DMS 273 treated with DMSO at 0.1 percent for 48 hours (cell line): Measurements from ENCODE around the gene HNRNPUL1.
"Not testable (repeated sequence)": the region's sequence is repeated elsewhere in the genome, so short reads cannot be mapped to it uniquely, and the experiment has no call there.

Experiments used
- DNase-seq: peaks from one replicate; lab custom pipeline; 2025; lab: John Stamatoyannopoulos, UW

The HNRNPUL1 gene

DNA sequence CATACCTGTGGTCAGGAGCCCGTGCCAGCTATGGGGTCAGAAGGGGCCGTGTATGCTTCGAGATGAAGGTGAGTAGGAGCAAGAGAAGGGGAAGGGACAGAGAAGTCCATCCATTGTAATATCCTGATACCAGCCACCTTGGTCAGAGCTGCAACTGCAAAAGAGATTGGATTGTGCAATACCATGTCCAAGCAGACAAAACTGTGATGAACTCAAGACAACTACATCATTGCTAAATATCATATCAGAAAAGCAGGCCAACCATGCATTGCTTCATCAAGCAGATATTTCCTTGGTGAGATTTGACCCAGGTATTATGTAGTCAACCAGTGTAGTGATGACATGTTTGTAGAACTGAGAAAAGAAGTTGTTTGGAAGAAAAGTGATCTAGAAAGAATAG lies 12.1 kb downstream of the HNRNPUL1 start:
- DNase-seq = no peak

DNA sequence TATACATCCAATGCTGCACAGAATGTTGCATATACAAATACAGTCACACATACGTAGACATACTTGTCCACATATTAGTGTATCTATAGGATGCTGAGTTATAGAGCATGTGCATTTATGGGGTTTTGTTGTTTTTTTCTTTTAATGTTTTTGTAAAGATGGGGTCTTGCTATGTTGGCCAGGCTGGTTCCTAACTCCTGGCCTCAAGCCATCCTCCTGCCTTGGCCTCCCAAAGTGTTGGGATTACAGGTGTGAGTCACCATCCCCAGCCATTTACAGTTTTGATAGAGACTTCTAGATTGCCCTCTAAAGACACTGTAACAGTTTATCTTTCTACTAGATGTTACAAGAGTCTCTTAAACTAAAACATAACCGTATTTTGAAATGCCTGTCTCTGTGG lies 14.3 kb downstream of the HNRNPUL1 start:
- no peak for DNase-seq

DNA sequence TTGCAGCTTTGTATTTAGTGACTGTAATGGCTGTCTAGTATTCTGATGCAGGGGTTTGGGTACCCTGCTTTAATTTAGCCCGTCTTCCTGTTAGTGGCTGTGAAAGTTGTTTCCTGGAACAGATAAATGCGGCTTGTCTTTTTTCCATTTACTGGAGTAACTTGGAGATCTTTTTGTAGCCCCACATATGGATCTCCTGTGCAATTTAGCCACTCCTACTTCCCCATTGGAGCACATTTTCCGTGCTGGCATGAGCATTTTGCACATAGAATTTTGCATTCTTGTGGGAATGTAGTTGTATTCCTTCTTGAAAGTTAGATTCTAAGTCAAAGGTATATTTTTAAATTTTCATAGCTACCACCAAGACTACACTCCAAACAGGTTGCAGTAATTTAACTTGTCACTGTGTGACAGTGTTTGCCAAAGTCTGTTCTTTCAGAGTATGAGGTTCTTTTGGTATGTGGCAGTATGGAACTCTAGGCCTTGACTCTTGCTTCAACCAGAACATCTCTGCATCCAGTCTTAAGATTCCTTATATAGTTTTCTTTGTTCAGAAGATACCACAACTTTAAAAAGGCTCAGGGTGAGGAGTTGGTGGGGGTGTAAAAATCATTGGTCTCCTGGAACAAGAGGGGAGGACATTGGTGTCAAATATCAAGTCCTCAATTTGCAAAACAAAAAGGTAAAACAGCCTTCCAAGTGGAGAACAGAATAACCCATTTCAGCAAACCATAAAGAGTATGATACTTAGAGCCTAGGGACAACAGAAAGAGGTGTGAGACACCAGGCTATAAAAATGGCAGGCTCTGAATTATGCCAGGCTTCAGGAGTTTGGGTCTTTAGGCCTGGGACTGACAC lies 24.7 kb downstream of the HNRNPUL1 start:
- DNase-seq = no peak

DNA sequence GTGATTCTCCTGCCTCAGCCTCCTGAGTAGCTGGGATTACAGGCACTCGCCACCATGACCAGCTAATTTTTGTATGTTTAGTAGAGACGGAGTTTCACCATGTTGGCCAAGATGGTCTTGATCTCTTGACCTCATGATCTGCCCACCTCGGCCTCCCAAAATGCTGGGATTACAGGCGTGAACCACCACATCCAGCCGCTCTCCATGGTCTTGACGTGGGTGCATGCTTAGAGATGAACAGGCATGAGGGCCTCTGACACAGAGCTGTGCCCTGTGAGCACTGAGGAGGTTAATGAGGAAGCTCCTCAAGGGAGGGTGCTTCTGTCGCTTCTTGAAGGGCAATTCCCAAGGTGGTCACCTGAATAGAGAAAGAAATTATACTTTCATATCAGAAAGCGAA lies 25.6 kb downstream of the HNRNPUL1 start:
- not testable (repeated sequence) for DNase-seq

DNA sequence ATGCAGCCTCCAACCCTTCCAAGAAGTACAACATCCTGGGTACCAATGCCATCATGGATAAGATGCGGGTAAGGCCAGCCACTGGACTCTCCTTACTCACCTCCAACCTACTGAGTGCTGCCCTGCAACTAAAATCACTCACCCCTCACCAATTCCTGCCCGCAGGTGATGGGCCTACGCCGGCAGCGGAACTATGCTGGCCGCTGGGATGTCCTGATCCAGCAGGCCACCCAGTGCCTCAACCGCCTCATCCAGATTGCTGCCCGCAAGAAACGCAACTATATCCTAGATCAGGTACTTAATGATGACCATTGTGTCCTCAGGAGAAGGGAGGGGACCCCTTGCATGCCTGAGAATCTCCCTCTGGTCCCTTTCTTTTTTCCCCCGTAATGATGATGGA lies 30.2 kb downstream of the HNRNPUL1 start:
- no peak for DNase-seq

DNA sequence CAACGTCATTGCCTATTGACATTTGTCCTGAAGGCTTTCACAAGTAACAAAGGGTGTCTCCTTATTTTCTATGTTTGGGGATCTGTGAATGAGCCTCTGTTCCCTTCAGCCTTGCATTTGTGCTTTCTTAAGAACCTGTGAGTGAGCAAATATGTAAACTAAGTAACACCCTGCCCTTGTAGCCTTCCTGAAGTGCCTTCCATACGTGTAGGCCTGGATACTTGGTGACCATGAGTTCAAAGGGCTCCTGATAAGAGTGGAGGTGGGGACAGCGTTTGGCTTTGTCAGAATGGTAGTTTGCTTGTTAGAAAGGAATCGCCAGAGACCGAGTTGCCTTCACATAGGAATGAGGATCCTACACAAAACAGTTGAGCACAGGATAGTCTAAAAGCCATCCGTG lies 31.3 kb downstream of the HNRNPUL1 start:
- DNase-seq = no peak

DNA sequence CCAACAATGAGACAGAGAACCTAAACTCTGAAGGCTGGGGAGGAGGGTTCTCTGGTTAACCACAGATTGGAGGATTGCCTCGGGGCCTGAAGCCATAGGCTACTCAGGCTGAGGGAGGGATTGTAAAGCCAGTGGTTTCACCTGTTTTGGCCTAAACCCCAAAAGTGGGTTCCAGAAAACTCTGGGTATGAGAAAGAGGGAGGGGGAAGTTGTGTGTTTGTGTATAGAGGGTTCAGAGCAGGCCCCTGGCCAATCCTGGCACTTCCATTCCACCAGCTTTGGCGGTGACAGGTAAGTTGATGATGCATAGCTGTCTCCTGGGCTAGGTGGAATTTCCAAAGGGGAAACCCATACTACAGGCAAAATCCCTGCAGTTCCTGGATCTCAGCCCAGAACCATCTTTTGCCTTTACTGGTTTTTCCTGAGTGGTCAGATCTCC lies 32.3 kb downstream of the HNRNPUL1 start:
- DNase-seq = no peak

DNA sequence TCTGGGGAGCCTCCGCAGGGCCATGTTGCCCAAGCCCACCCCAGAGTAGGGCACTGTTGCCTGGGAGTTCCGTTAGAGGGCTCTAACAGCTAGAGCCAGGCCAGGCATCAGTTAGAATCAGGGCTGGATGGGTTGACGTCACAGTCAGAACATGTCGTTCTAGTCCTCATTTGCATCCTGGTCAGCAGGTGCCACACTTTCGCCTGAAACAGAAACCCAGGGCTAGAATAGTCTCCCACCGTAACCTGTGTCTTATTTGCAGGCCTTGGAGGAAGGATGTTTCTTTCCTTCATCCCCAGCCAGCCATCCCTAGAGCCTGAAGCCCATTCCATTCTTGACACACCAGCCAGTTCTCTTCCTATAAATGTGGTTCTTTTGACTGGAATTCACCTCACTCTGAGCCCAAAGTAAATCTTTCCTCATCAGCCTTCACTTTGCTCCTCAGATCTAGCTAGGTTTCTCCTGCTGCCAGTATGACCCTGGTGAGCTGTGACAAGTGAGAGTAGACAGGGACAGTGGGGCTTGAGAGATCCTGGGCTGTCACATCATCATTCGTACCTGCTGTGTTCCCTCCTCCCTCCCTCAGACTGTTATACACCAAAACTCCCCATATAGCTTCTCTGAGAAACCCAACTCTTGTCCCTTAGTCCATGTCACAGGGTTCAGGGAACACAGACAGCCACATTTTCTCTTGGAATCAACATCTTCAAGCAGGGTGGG lies 33.6 kb downstream of the HNRNPUL1 start:
- no peak for DNase-seq

DNA sequence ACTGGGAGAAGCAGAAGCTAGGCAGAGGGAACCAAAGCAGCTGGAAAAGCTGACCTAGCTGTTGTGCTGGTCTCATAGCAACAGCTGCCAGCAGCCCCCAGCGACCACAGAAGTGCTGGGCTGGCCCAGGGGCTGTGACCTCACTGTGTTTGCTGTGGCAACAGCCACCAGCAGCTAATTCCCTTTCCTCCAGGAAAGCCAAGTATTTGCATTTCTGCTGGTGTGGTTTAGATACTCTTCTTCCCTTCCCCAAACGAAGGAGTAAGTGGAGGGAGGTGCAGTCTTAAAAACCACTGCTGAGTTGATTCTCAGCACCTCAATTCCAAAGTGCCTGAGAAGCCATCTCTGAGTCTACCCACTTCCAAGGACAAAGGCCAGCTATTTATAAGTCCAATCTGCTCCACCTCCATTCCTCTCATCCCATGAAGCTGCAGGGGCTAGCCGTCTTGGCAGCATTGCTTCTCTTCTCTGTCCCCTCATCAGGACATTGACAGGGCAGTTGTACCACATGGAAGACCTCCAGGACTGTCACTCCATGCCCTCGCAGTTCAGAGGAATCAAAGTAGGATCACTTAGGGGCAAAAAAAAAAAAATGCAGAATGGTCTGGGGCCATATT lies 34.3 kb downstream of the HNRNPUL1 start:
- no peak for DNase-seq

DNA sequence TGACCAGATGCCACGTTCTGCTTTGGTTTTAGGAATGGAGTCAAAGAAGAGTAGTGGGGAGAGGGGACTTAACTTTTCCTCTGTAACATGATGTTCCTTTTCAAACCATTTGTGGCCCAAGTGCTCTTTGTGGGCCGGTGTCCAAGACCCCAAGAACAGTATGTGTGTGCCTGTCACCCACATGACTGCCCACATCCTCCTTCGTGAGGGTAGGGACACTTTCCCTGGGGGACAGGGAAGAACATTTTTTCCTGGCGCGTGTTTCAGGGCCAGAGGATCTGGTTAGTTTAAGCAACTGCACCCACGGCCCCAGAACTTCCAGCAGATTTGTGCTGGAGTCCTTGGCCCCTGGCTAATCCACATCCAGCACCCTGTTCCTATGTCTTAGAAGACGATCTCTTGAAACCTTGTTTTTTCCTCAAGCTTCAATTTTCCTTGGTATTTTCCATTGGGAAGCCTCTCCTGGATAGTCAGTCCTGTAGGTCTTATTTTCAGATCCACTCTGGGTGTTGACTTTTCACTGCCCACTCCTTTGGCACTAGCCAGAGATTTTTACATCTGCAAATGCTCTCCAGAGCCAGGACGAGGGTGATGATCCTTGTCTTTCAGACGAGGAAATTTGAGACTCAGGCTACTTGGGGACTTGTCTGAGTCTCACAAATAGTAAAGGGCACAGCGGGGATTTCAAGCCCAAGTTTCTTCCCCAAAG lies 35.0 kb downstream of the HNRNPUL1 start:
- no peak for DNase-seq

DNA sequence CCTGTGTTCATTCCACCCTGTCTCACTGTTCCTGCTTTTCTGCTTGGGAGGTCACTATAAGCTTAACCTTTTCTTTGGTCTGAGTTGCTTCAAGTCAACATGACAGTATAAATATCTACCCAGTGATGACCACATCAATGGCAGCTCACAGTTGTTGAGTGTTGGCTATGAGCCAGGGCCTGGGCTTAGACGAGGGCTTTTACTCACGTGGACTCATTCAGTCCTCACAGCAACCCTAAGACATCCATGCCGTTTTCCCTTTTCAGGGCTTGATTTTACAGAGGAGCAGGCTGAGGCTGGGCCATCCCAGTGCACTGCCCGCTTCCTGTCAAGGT lies 35.5 kb downstream of the HNRNPUL1 start:
- no peak for DNase-seq

DNA sequence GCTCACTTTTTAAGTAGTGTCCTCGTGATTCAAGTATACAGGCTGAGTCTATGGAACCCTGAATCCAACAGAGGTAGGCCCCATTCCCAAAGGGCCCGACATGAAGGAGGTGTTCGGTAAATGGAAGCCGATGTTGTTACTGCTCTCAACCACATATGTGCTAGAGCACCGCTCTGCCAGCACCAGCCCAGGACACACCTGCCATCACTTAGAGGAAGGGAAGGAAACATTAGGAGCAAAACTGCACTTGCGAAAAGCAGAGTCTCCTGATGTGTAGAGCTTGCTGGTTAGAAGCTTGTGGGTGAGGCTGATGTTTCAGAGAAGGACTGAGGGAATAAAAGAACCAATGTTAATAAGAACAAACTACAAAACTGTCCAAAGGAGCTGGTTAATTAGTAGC lies 36.4 kb downstream of the HNRNPUL1 start:
- DNase-seq = no peak

DNA sequence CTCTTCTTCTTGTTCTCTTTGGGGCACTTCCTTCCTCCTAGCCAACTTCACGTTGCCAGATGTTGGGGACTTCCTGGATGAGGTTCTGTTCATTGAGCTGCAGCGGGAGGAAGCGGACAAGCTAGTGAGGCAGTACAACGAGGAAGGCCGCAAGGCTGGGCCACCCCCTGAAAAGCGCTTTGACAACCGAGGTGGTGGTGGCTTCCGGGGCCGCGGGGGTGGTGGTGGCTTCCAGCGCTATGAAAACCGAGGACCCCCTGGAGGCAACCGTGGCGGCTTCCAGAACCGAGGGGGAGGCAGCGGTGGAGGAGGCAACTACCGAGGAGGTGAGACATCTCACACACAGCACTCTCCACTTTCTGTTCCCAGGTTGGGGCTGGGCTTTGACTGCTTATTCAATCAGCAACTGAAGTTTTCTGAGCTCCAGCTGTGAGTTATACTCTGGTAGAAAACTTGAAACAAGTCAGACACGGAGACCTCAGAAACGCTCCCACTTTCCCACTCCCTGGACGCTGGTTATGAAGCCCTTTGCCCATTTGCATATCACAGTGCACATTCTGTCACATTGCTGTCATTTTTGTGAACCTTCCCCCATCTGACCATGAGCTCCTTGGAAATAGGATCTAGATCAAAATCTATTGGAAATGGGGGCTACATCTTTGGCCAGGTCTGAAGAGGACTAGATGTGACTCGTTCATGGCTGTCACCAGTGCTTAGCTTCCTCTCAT lies 38.6 kb downstream of the HNRNPUL1 start:
- DNase-seq = no peak

DNA sequence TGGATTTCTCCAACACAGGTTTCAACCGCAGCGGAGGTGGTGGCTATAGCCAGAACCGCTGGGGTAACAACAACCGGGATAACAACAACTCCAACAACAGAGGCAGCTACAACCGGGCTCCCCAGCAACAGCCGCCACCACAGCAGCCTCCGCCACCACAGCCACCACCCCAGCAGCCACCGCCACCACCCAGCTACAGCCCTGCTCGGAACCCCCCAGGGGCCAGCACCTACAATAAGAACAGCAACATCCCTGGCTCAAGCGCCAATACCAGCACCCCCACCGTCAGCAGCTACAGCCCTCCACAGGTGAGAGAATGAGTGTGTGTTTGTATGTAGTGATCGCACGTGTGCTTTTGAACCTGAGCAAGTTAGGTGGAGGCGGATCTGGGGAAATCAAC lies 39.8 kb downstream of the HNRNPUL1 start:
- DNase-seq = no peak

DNA sequence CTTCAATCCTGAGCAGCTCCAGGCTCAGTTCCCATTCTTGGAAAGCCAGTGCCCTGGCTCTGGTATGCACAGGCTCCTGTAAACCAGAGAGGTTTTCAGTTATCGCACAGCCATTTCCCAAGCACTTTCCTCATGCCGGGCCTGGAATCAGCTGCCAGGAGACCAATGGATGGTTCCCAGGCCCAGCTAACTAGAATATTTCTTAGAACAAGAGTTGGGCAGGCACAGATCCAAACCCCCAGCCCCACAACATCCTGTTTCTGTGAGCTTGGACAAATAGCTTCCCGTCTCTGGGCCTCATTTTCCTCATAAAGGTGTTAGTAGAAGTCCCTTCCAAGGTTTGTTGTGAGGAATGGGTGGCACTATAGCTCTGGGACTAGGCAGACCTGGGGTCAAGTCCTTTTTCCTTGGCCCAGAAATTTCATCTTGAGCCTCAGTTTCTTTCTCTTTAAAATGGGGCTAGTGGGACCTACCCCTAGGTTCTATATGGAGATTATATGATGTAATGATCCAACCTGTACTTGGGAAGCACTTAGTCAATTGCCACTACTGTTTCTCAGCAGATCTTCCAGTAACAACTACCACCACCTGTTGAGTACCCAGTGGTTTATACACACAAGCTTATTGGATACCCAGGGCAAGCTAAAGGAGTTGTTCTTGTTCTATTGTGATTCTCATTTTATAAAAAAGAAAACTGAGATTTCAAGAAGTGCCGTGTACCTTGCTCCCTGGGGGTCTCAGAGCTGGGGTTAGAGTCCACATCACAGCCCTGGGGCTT lies 40.7 kb downstream of the HNRNPUL1 start:
- no peak for DNase-seq

DNA sequence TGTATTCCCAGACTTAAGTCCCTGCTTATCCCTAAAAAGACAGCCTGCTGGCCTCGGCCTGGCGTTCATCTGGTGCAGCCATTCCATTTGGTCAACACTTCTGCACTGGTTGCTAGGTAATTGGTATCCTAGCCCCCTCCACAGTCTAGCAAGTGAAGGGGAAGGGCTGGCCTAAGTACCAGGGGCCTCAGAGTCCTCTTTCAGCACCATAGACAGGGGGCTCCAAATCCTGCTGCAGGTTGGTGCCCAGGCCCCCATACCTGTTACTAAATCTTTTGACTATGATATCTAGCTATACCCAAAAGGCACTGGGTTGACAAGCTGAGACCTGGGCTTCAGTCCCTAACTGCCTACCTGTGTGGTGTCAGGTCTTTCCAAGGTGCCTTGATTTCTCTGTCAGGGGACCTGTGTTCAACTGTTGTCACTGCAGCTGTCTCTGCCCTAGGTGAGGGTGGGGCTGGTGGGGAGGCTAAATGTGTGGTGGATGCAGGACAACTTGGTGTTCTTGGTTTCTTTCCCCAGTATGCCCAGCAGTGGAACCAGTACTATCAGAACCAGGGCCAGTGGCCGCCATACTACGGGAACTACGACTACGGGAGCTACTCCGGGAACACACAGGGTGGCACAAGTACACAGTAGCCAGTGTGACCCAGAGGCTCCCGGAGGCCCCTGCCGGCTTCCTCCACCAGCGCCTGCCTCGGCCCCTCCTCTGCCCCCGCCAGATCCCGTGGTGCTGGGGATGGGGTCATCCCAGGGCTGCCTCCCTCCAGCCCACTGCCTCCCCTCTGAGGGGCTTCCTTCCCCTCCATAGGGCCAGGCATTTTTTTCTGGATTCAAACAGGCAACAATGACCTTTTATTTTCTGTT lies 42.0 kb downstream of the HNRNPUL1 start:
- DNase-seq = no peak

DNA sequence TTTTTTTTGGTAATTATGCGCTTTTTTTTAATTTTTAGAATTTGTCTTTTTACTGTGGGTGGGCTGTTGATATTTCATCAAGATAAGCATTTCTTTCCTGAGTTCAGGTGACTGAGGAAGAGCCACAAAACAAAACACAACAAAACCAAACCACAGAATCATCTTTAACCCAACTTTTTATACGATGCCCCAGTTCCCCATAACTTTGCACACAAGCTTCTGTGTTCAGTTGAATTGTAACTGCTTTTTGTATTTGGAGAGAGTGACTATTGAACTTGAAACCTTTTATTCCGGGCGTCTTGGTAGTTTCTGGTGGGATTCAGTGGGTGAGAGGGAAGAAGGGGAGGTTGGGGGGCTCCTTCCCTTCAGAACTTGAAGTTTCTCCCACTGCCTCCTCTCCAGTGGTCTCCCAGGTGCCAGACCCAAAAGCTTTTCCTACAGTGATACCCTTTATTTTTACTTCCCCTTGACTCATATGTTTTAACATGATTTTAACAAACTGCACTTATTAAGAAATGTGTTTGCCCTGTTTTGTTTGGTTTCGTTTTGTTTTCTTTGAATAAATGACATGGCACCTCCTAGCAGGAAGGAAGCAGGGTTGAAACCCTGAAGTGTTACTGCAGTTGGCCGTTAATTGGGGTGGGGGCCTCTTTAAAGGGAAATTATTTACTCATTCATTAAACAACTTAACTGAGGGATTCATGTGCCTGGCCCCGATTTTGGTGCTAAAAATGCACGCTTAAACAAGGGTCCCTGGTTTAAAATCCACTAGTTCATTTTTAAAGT lies 43.1 kb downstream of the HNRNPUL1 start:
- no peak for DNase-seq

DNA sequence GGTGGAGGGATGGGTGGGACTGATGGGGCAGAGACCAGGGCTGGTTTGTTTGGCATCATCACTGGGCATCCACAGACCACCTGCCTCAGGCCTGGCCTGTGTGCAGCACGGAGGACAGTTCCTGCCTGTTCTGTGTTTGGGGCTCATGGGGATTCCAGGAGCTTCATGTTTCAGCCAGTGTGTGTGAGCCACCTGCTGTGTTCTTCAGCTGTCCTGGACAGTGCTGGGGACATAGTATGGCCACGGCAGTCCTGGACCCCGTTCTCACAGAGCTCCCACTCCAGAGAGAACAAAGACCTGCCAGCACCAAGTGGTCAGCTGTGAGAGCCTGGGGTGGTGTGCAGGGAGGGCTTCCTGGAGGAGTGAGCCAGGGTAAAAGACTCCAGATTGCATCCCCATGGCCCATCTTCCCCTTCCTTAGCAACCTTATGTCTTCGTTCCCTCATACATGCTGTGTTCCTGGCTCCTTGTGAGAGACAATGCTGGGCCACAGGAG lies 43.8 kb downstream of the HNRNPUL1 start:
- DNase-seq = no peak
